Nucleus accumbens (tissue), 56 donors: Measurements from ENCODE around the gene C16orf96.

Experiments
- DNase-seq, 56 donors: peaks; one replicate each; lab custom pipeline; 2025; lab: John Stamatoyannopoulos, UW

The C16orf96 gene

DNA sequence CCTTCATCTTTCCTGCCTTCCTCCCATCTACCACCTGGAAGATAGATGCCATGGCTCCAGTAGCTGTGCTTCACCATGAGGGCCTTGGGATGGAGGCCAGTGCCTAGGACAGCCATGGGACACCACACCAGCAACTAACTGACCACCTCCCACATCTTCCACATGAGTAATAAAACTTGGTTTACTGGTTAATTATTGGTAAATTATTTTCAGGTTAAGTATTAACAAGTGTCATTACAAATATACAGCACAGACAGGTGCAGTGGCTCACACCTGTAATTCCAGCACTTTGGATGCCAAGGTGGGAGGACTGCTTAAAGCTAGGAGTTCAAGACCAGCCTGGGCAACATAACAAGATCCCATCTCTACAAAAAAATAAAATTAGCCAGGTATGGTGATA is 31.6 kb upstream of the C16orf96 start:
- no peak for DNase-seq

DNA sequence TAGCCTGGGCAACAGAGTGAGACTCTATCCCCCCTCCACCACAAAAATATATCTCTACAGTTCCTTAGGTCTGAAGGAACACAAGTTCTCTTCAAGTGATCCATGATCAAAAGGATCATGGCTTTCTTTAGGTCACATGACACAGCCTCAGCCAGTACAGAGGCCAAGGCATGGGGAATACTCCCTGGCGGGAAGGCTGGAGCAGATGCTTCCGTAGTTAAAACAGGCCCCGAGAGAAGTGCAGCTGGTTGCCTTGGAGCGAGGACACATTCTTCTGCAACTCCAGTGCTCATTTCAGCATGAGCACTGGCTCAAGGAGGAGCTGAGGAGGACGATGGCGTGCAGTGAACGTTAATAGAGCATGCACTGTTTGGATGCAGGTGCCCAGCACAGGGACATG is 31.1 kb upstream of the C16orf96 start:
- DNase-seq = peak in 6 of 56 donors; percentile 21 to 54 (median 35)

DNA sequence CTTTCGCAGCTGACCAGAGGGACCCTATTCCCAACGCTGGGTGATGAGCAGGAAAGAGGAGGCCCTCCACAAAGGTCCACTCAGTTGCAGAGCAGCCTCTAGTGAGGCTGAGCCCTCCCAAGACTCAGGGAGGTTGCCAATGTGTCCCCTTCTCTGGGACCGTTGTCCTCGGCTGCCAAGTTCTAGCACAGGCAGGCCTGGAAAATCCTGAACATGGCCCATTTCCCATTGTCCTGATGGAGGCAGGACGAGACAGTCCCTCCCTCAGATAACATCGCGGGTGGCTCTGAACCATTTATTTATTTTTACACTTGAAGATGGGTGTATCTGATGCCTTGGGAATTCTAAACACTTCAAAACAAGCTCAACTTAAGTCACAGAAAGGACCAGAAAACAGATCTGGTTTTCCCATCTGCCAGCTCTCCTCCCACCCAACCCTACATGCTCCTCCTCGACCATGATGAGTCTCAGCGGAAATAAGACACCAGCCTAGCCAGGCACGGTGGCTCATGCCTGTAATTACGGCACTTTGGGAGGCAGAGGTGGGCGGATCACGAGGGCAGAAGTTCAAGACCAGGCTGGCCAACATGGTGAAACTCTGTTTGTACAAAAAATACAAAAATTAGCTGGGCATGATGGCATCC is 30.4 kb upstream of the C16orf96 start:
- no peak for DNase-seq

DNA sequence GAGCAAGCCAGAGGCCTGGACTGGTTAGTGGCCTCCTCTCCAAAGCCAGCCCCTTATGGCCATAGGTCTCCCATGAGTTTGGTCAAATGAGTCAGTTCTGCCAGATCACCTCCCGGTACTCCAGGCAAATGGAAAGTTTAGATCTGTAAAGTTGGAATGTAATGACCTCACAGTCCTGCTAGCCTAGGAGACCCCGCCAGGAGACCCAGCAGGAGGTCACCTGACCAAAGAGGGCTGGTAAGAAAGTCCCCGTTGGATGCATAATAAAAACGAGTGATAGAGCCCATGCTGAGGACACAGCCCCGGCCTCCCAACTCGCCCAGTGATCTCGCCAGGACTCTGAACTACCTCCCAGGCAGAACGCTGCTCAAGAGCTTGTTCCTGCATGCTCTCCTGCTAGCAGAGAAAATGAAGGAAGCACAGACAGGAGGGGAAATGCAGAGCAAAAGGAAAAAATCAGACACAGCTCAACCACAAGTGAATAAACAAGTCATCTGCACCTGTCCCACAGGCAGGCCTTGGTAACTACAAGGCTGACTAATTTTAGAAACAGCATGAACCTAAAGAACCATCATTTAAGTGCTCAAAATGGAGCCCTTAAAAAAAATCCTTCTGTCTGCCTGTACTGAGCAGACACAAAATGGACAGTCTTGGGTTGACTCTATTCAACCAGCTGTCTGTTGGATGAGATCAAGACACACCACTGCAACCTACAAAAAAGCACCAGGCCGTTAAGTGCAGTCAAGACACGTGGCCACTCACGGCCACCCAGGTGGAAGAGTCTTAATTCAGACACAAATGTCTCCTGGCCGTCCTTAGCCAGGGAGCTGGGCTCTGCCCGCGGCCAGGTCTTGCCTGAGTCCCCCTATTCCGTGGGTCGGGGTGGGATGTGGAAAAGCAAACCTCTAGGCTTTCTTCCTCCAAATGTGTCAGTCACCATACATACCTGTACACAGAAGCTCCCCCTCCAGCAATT is 26.8 kb upstream of the C16orf96 start:
- DNase-seq = no peak

DNA sequence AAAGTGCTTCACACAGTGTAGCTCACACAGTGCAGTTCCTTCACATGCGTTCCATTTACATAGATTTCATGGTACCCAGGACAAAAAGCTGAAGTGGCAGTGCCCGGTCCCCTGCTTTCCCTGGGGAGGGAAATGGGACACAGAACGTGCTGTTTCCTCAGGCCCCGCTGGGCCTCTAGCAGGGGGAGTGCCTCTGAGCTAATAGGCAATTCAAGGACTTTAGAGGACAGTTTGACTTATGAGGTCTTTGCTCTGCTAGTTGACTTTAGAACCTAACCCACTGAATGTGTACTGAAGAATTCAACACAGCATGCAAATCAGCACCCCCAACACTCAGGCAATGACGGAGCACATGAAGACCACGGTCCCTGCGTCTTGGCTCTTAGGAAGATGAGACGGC is 24.3 kb upstream of the C16orf96 start:
- no peak for DNase-seq

DNA sequence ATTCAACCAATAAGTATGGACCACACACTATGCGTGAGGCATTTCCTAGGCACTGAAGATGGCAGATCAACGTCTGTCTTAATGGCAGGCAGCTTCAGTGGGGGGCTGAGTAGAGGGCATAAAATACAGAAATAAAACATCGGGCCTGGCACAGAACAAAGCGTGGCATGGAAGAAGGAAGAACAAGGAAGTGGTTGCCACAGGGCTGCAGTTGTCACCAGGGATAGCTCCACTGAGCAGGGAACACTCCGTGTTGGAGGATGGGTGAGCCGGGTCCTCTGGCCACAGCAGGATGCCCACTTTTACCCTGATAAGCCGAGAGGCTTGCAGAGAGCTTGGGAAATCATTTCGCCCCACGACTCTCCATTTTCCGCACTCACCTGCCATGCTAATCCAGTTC is 23.9 kb upstream of the C16orf96 start:
- DNase-seq = no peak

DNA sequence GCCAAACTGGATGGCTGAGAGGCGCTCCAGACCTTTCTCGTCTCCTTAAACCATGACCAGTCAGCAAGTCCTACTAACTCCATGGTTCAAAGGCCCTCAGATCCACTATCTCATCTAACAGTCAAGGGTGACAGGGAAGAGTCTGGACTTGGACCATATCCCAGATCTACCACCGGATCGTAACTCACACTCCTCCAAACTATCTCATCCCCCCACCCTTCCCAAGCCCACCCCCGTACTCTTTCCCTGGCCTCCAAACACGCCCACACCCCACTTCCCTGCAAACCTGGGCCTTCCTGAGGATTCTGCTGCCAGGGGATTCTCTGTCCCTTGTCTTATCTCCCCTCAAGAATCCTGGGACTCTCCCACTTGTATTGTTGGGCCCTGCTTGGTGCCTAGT is 22.6 kb upstream of the C16orf96 start:
- DNase-seq = no peak

DNA sequence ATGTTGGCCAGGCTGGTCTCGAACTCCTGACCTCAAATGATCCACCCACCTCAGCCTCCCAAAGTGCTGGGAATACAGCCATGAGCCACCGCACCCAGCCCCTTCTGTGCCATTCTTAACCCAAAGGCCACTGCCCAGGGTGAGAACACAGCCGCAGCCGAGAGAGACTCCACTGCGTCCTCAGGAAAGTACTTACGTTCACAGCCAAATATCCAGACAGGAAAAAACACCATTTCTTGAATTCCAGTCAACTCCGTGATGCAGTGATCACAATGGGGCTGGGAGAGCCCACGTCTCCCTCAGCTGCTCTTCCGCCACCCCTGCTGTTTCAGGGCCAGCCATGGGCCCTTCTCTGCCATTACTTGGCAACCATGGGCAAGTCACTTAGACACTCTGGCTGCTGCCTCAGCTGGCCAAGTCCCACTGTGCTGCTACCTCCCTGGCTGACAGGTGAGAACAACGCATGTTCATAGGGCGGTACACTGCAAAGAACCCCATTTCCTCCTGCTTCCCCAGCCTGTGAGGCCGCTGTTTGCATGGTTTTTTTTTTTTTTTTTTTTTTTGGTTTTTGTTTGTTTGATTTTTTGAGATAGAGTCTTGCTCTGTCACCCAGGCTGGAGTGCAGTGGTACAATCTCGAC is 21.9 kb upstream of the C16orf96 start:
- no peak for DNase-seq

DNA sequence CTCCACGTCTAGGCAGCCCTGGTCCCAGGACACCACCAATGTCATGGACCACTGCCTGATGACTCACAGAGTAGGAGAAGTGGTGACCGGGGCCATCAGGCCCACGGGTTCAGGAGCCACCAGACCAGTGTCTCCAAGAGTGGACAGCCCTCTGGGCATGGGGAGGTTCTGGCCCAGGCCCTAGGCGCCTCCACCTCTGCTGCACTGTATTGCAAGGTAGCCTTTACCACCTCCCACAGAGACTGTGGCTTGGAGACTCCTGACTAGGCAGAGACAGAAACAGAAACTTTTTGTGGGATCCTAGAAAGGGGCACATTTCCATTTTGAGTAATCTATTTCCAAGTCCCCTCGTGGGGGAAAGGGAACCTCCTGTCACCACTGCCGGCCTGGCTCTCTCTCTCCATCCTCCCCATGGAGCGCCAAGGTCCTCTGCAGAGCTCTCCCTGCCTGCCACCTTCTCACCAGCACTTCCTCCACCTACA is 20.5 kb upstream of the C16orf96 start:
- no peak for DNase-seq

DNA sequence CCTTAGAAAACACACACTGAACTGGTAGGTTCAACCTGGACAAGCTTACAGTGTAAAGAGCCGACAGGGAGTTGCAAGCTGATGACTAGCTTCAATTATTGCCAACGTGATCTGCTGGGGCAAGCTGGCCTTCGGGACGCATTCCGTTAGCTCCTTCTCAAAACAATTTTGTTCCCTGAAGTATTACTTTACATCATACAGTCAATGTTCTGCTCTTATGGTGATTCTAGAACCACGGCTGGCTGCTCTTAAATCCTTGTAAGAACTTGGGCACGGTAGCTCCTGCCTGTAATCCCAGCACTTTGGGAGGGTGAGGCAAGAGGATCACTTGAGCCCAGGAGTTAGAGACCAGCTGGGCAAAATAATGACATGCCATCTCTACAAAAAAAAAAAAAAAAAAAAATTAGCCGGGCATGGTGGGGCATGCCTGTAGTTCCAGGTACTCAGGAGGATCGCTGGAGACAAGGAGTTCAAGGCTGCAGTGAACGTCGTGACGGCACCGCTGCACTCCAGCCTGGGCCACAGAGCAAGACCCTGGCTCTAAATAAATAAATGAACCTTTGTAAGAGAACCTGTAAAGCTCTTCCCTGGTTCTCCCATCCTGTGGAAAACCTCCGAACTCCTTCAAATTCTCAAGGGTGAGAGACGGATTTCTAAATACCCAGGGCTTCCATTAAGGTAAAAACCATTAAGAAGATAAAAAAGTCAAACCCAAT is 19.6 kb upstream of the C16orf96 start:
- no peak for DNase-seq

DNA sequence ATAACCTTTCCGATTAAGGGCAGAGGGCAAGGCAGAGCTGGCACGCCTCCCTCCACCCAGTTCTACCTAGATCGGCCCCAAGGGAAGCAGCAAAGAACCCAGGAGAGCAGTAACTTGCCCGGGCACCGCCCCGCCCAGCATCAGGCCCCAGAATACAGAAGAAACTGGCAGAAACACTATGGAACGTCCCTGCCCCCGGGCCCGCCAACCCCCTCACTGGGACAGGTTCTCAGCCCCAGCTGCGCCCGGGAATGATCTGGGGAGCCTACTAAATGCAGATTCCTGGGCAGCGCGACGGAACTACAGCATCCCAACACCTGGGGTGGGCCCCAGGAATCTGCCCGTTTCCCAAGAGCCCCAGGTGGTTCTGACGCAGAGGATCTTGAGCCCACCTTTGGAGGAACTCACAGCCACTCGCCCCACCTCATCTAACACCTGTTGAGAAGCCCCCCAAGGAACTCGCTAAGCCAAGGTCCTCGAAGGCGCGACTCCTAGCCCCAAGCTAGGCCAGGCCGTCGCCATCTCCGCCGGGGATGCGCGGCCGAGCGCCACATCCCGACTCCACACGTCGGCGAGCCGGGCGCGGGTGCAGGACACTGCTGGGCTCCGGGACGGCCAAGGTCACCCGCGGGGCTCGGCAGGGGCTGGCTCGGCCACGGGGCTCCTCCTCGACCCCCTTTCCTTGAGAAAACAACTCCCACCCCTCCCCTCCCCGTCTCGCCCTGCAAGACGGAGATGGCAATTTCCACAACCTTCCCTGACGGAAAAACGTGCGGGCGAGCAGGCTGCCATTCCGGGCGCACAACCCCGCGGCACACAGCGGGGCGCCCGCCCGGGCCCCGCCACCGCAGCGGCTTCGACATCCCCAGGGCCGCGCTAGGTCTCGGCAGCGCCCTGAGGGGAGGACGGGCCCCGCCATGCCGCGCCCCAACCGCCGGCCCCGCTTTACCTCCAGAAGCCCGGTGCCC is 18.5 kb upstream of the C16orf96 start:
- peak in 17 of 56 donors; percentile 16 to 66 (median 44) for DNase-seq

DNA sequence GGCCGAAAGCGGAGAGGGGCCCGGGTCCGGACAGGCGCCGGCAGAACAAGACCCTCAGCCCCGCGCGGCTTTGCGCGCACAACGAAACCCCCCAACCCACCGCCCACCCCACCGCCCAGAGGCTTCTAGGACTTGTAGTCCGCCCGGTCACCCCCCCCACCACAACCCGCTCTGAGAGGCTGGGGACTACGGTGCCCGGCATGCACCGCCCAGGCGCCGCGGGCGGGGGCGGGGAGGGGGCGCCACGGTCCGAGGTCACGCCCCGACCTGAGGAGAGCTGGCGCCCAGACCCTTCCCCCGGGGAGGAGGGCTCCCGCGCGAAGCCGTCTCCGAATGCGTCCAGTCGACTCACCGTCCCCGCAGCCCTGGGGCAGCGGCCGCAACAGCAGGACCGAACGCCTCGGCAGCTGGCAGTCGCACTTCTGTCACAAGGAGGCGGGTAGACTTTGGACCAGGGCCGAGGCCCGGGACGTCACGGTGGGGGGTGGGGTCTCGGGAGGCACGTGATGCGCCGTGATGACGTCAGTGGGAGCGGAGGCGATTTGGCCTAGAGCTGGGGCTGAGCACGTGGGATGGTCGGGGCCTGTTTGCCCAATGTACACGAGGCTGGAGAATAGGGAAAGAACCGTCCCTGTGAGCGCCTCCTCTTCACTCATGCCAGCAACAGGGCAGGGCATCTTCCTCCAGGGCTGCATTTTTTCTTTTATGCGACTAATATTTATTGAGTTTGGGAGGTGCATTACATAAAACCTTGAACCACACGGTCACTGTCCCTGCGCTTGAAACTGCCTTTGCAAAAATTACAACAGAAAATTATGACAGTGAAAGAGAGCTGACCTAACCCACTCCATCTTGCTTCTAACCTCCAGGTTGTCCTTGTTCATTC is 17.5 kb upstream of the C16orf96 start, which contains the start of gene CDIP1:
Gene CDIP1, minus strand, starts transcription at position 424 of the 886 bp plus-strand sequence. CDS start 24,643 bp downstream, outside the sequence.
- DNase-seq = peak in 55 of 56 donors; percentile 75 to 98 (median 95)

DNA sequence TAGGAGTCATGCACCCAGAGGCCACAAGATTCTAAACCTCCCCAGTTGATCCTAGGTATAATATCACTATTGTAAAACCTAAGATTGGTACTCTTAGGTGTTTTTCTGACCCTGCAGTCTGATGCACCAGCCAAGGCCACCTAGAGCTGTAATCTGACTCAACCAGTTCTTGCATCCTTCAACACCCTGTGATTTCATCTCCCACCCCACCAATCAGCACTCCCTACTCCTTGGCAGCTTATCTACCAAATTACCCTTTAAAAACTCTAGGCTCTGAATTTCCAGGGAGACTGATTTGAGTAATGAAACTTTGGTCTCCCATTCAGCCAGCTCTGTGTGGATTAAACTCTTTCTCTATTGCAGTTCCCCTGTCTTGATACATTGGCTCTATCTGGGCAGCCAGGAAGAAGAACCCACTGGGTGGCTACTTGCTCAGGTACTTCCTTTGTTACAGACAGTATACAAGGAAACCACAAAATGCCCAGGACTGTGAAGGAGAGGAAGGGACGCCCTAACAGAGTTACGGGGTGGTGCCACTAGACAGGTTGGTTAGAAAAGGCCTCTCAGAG is 16.3 kb upstream of the C16orf96 start:
- no peak for DNase-seq

DNA sequence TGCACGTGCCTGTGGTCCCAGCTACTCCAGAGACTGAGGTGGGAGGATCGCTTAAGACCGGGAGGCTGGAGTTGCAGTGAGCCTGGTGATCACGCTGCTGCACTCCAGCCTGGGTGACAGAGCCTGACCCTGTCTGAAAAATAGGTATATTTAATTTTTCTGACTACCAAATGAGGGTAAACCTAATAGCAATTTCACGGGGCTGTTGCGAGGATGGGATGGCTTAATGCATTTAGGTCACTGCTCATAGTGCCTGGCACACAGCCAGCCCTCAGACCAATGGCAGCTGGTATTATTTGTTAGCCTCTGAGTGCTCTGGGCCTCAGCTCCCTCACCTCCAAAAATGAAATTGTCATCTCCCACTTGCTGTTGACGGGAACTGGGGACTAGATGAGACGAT is 11.7 kb upstream of the C16orf96 start:
- DNase-seq = no peak

DNA sequence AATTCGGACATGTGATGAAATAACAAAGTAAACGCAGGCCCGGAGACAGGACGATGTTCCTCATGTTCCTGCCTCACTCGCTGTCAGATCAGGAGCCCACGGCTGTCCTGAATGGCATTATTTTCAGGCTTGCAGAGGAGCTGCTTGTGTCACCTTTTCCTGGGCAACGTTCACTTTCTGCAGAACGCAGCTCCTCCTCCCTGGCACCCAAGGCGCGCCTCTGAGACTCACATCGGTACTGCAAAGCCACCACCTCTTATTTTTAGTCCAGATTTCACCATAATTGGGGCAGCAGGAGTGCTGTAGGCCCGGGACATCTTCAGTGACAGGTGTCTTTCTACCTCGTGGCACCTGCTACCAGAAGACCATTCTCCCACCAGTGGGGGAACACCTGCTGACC is 8.0 kb upstream of the C16orf96 start:
- no peak for DNase-seq

DNA sequence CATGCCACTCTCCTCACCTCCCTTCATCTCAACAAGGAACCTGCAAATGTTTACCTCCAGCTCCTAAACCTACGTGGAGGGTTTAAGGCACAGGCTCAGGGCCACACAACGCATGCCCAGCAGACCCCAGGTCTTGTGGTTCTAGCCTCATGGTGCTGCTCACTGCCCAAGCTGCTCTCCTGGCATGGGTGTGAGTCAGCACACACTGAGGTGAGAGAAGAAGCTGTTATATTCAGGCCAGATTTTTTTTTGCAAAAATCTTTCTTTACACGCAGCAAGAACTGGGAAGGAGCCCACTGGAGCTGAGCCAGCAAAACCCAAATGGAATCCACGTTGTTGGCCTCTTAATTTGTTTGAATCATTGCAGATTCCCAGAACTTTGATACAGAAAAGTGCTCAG is 5.5 kb upstream of the C16orf96 start:
- no peak for DNase-seq

DNA sequence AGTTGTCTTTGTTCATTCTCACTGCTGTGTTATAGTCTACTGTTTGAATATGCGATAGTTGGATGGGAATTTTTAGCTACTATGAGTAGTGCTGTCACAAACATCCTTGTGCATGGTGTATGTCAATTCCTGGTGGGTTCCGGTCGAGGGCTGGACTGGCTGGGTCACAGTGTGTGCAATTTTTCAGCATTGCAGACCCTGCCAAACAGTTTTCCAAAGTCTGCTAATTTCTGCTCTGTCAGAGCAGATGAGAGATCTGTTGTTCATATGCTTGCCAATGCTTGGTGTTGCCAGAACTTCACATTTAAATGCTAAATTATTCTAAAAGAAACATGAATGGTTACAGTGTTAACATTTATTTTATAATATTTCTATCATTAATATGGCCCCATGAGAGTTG is 3.6 kb upstream of the C16orf96 start:
- no peak for DNase-seq

DNA sequence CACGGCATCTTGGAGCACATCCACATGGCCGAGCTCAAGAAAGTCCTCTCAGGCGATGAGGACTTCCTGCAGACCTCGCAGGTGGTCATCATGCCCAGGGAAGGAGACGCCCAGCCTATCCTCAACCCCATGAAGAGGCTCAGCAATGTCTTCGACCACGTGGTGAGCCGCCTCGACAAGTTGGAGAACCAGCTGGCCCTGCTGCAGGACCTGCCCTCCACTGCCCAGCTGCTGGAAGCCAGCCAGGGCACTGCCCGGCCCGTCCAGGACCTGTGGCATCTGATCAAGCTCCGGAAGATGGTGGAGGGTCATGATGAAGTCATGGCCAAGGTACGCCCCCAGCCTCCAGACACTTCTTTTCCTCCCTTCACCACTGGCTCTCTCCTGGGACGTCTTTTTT is 440 bp downstream of the C16orf96 start:
- DNase-seq = no peak
